Keratinocyte (primary cell): ENCODE results near the gene PIK3C3. TPM values are rescaled to one million over a fixed set of nuclear protein-coding genes. Genes with fewer than 3 reads are reported as not detected.

ENCODE experiments used
- DNase-seq: peaks from one replicate; pipeline ENCODE4 v3.0.0-alpha.2; 2011; ENCODE audit warnings: low read depth, missing footprints, low spot score
- FAIRE-seq: peaks from 2 replicates; lab custom pipeline; 2011; peaks lifted over from hg19 to GRCh38; lab: Jason Lieb, UNC
- H2AFZ ChIP-seq: 2 replicates; pipeline ENCODE4 v1.6.0; 2012; ENCODE audit warnings: low read length, control low read depth, inconsistent platforms; ENCODE audit not compliant: control insufficient read depth
- H3K27ac ChIP-seq: 2 replicates; pipeline ENCODE4 v1.5.1; 2011; ENCODE audit warnings: low read length; ENCODE audit not compliant: control insufficient read depth, insufficient read depth
- H3K27me3 ChIP-seq: 3 replicates; pipeline ENCODE4 v1.6.0; 2011; ENCODE audit warnings: low read length; ENCODE audit not compliant: control insufficient read depth, insufficient read depth; ENCODE audit errors: extremely low read depth
- H3K36me3 ChIP-seq, 2 experiments: 2 replicates in 1 of 2; 3 replicates in 1 of 2; pipeline ENCODE4 v1.5.1; 2011; ENCODE audit warnings: low read length in 2 of 2, mild to moderate bottlenecking in 1 of 2; ENCODE audit not compliant: control insufficient read depth in 2 of 2, insufficient read depth in 2 of 2; ENCODE audit errors: extremely low read depth in 1 of 2
- H3K4me1 ChIP-seq: 3 replicates; pipeline ENCODE4 v1.5.1; 2011; ENCODE audit warnings: low read length; ENCODE audit not compliant: control insufficient read depth, insufficient read depth; ENCODE audit errors: extremely low read depth
- H3K4me2 ChIP-seq: 3 replicates; pipeline ENCODE4 v1.6.0; 2011; ENCODE audit warnings: low read depth, low read length; ENCODE audit not compliant: control insufficient read depth, insufficient read depth; ENCODE audit errors: extremely low read depth
- H3K4me3 ChIP-seq, 3 experiments: fragments of 200-600 bp in 1 of 3; sonication (generic) in 1 of 3; 2 replicates in 2 of 3; 3 replicates in 1 of 3; pipeline ENCODE4 v1.5.1; 2011 to 2016; ENCODE audit warnings: low read length in 3 of 3, mild to moderate bottlenecking in 3 of 3, control low read depth in 2 of 3, inconsistent platforms in 1 of 3, low read depth in 1 of 3, mixed read lengths in 1 of 3, mixed run types in 1 of 3, moderate library complexity in 1 of 3; ENCODE audit not compliant: control insufficient read depth in 2 of 3, insufficient read depth in 2 of 3; ENCODE audit errors: extremely low read depth in 1 of 3
- H3K79me2 ChIP-seq: 2 replicates; pipeline ENCODE4 v1.6.0; 2012; ENCODE audit warnings: low read length; ENCODE audit not compliant: control insufficient read depth, insufficient read depth
- H3K9ac ChIP-seq: 3 replicates; pipeline ENCODE4 v1.6.0; 2011; ENCODE audit warnings: low read length; ENCODE audit not compliant: control insufficient read depth, insufficient read depth; ENCODE audit errors: extremely low read depth
- H3K9me1 ChIP-seq: 3 replicates; pipeline ENCODE4 v1.6.0; 2011; ENCODE audit warnings: low read length; ENCODE audit not compliant: control insufficient read depth, insufficient read depth; ENCODE audit errors: extremely low read depth
- H3K9me3 ChIP-seq: 2 replicates; pipeline ENCODE4 v1.5.1; 2012; ENCODE audit warnings: low read depth, low read length; ENCODE audit not compliant: control insufficient read depth
- H4K20me1 ChIP-seq: 3 replicates; pipeline ENCODE4 v1.6.0; 2011; ENCODE audit warnings: low read length; ENCODE audit not compliant: control insufficient read depth, insufficient read depth; ENCODE audit errors: extremely low read depth
- CTCF ChIP-seq, 3 experiments: IDR thresholded peaks in 1 of 3; conservative IDR thresholded peaks in 1 of 3; optimal IDR thresholded peaks in 1 of 3; 2 replicates in 2 of 3; 3 replicates in 1 of 3; pipeline versions ENCODE3 to v1.5.1; 2011; ENCODE audit warnings: low read length in 3 of 3, mild to moderate bottlenecking in 3 of 3, moderate library complexity in 2 of 3, control low read depth in 1 of 3, inconsistent platforms in 1 of 3; ENCODE audit not compliant: insufficient read depth in 2 of 3; ENCODE audit errors: extremely low read depth in 1 of 3
- EZH2 ChIP-seq: IDR thresholded peaks from one replicate; pipeline ENCODE4 v1.6.1; 2012; ENCODE audit warnings: inconsistent platforms, mild to moderate bottlenecking, low read length, moderate library complexity
- dilution Hi-C: fragments of 300-500 bp; cut with MboI; formaldehyde crosslinking; loops from one replicate; pipeline ENCODE4 v1.7.0; 2020; ENCODE audit warnings: low sequenced_read_pairs; ENCODE audit not compliant: extremely low pct_ligation_motif_present
- polyA plus RNA-seq, 5 experiments: library from polyadenylated mRNA; depleted of rRNA in 3 of 5; stranded (reverse) in 3 of 5; stranded (forward) in 1 of 5; unstranded in 1 of 5; fragments of >200 nt; gene quantifications; 1 replicate in 1 of 5; 2 replicates in 3 of 5; 3 replicates in 1 of 5; pipeline versions ENCODE4 v1.2.1 to v1.2.3, GENCODE V29; 2011 to 2012; ENCODE audit warnings: missing spikeins in 2 of 5, low read depth in 1 of 5, low replicate concordance in 1 of 5

Gene PIK3C3
- polyA plus RNA-seq, 1 donor (not counting 4 experiments of a cell fraction or from before 2014, with no cell fraction given): 65.0 TPM

- H3K79me2 ChIP-seq: no peaks in the 10 kb centered on the region
- FAIRE-seq (no peak), DNase-seq (no peak)
- no peaks in the 10 kb centered on the region for H3K4me1 ChIP-seq
- peaks cover 0 to 10% of the 10 kb centered on the region in 2 experiments for H3K36me3 ChIP-seq
- no peak overlapping the region for H3K4me2 ChIP-seq
- no peaks in the 10 kb centered on the region for H3K27me3 ChIP-seq
- no peak overlapping the region for H3K27ac ChIP-seq
- no peaks in the 10 kb centered on the region for H3K9me3 ChIP-seq
- no peaks in the 10 kb centered on the region for H4K20me1 ChIP-seq
- H3K4me3 ChIP-seq: no peak overlapping the region
- dilution Hi-C loops: no loop called here
- H3K9me1 ChIP-seq: no peaks in the 10 kb centered on the region
- H3K9ac ChIP-seq: no peak overlapping the region
- TF ChIP-seq CTCF (optimal IDR thresholded peaks at IDR 0.05 in 1 of 3, IDR thresholded peaks at IDR 0.05 in 1 of 3, conservative IDR thresholded peaks at IDR 0.05 in 1 of 3; ENCODE audit: extremely low read depth in 1 of 3, insufficient read depth in 2 of 3, low read length in 3 of 3) (no peak), EZH2 (no peak)
- H2AFZ ChIP-seq: no peak overlapping the region
Measured at GRCh38 chr18:42074704-42075103, 119.7 kb downstream of the PIK3C3 start.

GRCh38 chr18:42078711-42079110, 123.7 kb downstream of the PIK3C3 start:
- dilution Hi-C loops: no loop called here
- Histone ChIP-seq H3K27ac (no peak overlapping the region), H3K4me2 (no peak overlapping the region), H3K9me3 (no peaks in the 10 kb centered on the region), H3K9me1 (no peaks in the 10 kb centered on the region), H3K27me3 (no peaks in the 10 kb centered on the region), H3K36me3 (peaks cover 0 to 4% of the 10 kb centered on the region in 2 experiments), H3K4me1 (no peaks in the 10 kb centered on the region), H3K9ac (no peak overlapping the region), H2AFZ (no peak overlapping the region), H3K4me3 (no peak overlapping the region), H3K79me2 (no peaks in the 10 kb centered on the region), H4K20me1 (no peaks in the 10 kb centered on the region)
- DNase-seq (no peak), FAIRE-seq (no peak)
- TF ChIP-seq EZH2 (no peak), CTCF (optimal IDR thresholded peaks at IDR 0.05 in 1 of 3, IDR thresholded peaks at IDR 0.05 in 1 of 3, conservative IDR thresholded peaks at IDR 0.05 in 1 of 3; ENCODE audit: extremely low read depth in 1 of 3, insufficient read depth in 2 of 3, low read length in 3 of 3) (no peak)
